Upper lobe of left lung (tissue), 4 donors: ENCODE results near the gene APAF1.

Experiments used
- CTCF ChIP-seq, 6 experiments: fragments of 450-650 bp in 4 of 6; fragments of 200-600 bp in 2 of 6; sonication (generic) in 2 of 6; IDR thresholded peaks; one replicate each; pipeline ENCODE4 v1.5.1; 2016 to 2019; ENCODE audit warnings: antibody characterized with exemption in 6 of 6
- EP300 ChIP-seq, 4 donors: sonication (generic); formaldehyde crosslinking; IDR thresholded peaks; one replicate each; pipeline ENCODE4 v1.5.1; 2017; ENCODE audit warnings: antibody characterized with exemption in 4 of 4, control low read depth in 2 of 4
- POLR2A ChIP-seq, 4 donors: fragments of 450-650 bp; IDR thresholded peaks; one replicate each; pipeline ENCODE4 v1.5.1; 2016 to 2017; ENCODE audit warnings: antibody characterized with exemption in 4 of 4, mild to moderate bottlenecking in 2 of 4

GRCh38 chr12:98645572-98646067 lies 530 bp downstream of the APAF1 start:
- no peak for TF ChIP-seq CTCF (IDR thresholded peaks at IDR 0.05)
- no peak for TF ChIP-seq POLR2A (IDR thresholded peaks at IDR 0.05)
- TF ChIP-seq EP300 (IDR thresholded peaks at IDR 0.05): no peak
